Loucy (cell line): ENCODE data around the gene CUEDC1.

Source experiments
- H2AFZ ChIP-seq: fragments of 200-600 bp; sonication (generic); 2 replicates; pipeline ENCODE4 v1.6.0; 2016; ENCODE audit warnings: antibody characterized with exemption, mild to moderate bottlenecking, low read length, moderate library complexity
- H3F3A ChIP-seq: fragments of 200-600 bp; 2 replicates; pipeline ENCODE4 v1.6.0; 2016; ENCODE audit warnings: antibody characterized with exemption, low read depth, mild to moderate bottlenecking
- H3K27me3 ChIP-seq: fragments of 200-600 bp; sonication (generic); 2 replicates; pipeline ENCODE4 v1.6.1; 2014; ENCODE audit warnings: low read length, mild to moderate bottlenecking; ENCODE audit not compliant: insufficient read depth, poor library complexity, severe bottlenecking
- H3K36me3 ChIP-seq: fragments of 200-600 bp; sonication (generic); 2 replicates; pipeline ENCODE4 v1.6.1; 2016; ENCODE audit warnings: low read length; ENCODE audit not compliant: insufficient read depth
- H3K4me1 ChIP-seq: fragments of 200-600 bp; sonication (generic); 2 replicates; pipeline ENCODE4 v1.5.1; 2014; ENCODE audit warnings: low read length, mild to moderate bottlenecking; ENCODE audit not compliant: insufficient read depth, poor library complexity, severe bottlenecking
- H3K4me2 ChIP-seq: fragments of 200-600 bp; sonication (generic); 2 replicates; pipeline ENCODE4 v1.6.0; 2014; ENCODE audit warnings: antibody characterized with exemption, low read length, low read depth, mild to moderate bottlenecking; ENCODE audit not compliant: poor library complexity, severe bottlenecking
- H3K4me3 ChIP-seq: fragments of 200-600 bp; sonication (generic); 2 replicates; pipeline ENCODE4 v1.5.1; 2014; ENCODE audit warnings: low read length, mild to moderate bottlenecking, mixed read lengths; ENCODE audit not compliant: poor library complexity, severe bottlenecking
- H3K79me2 ChIP-seq: fragments of 200-600 bp; sonication (generic); 2 replicates; pipeline ENCODE4 v1.6.1; 2014; ENCODE audit warnings: low read length; ENCODE audit not compliant: insufficient read depth
- H3K9ac ChIP-seq: fragments of 200-600 bp; sonication (generic); 2 replicates; pipeline ENCODE4 v1.6.0; 2014; ENCODE audit warnings: mild to moderate bottlenecking, low read depth, low read length, moderate library complexity; ENCODE audit not compliant: poor library complexity, severe bottlenecking
- H3K9me2 ChIP-seq: fragments of 200-600 bp; sonication (generic); replicated peaks from 2 replicates; pipeline ENCODE4 v1.6.1; 2016; ENCODE audit warnings: low read depth, low read length, mixed read lengths
- H3K9me3 ChIP-seq: fragments of 200-600 bp; sonication (generic); 2 replicates; pipeline ENCODE4 v1.6.1; 2014; ENCODE audit warnings: mild to moderate bottlenecking, antibody characterized with exemption, low read length, low read depth; ENCODE audit not compliant: insufficient read depth
- H4K20me1 ChIP-seq: fragments of 200-600 bp; sonication (generic); 2 replicates; pipeline ENCODE4 v1.6.0; 2014; ENCODE audit warnings: antibody characterized with exemption, low read length, mild to moderate bottlenecking; ENCODE audit not compliant: insufficient read depth, poor library complexity, severe bottlenecking
- CTCF ChIP-seq: fragments of 200-600 bp; sonication (generic); conservative IDR thresholded peaks from 2 replicates; pipeline ENCODE4 v1.5.1; 2014; ENCODE audit warnings: mild to moderate bottlenecking, antibody characterized with exemption, low read length
- EZH2phosphoT487 ChIP-seq: fragments of 200-600 bp; IDR thresholded peaks from 2 replicates; pipeline ENCODE4 v1.6.1; 2018; ENCODE audit warnings: antibody characterized with exemption, mild to moderate bottlenecking, moderate library complexity, borderline replicate concordance

Gene CUEDC1

DNA sequence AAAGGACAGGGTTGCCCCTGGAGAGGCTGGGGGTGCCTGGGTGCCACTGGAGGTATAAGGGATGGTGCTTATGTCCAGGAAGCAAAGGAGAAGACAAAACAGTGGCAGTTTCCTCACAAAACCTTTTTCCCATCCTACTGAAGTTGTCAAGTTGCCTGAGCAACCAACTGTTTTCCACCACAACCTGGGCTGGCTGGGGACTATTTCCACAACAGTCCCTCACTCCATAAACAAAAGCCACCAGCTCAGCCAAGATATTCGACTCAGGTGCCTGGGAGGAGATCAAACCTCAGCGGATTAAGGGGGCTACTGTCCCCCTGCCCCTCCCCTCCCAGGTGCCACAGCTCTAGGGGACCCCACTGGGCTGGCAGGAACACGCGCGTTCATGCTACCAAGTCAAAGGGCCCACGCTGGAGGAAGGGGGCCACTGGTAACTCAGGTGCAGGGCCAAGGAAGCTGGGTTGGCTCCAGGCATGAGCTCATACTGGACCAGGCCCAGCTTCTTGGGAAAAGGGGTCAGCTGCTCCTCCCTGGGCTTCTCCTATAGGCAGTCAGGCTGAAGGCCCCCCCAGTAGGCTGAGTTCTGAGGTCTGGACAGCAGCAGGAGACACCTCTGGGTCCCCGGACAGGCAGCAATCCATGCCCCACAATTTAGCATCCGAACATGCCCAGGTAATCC, 59.7 kb downstream of the CUEDC1 start:
- H3F3A ChIP-seq = no peaks in the 10 kb centered on the region
- no peaks in the 10 kb centered on the region for H3K9me2 ChIP-seq
- no peaks in the 10 kb centered on the region for H3K27me3 ChIP-seq
- H3K9ac ChIP-seq = no peak overlapping the region
- H3K9me3 ChIP-seq = no peaks in the 10 kb centered on the region
- H3K4me2 ChIP-seq = no peak overlapping the region
- no peaks in the 10 kb centered on the region for H3K79me2 ChIP-seq
- TF ChIP-seq EZH2phosphoT487 (no peak), CTCF (no peak)
- no peaks in the 10 kb centered on the region for H3K36me3 ChIP-seq
- H4K20me1 ChIP-seq = no peaks in the 10 kb centered on the region
- H2AFZ ChIP-seq = no peak overlapping the region
- H3K4me1 ChIP-seq = peaks cover 25% of the 10 kb centered on the region
- H3K4me3 ChIP-seq = no peak overlapping the region

- H3F3A ChIP-seq = no peaks in the 10 kb centered on the region
- H3K27me3 ChIP-seq = no peaks in the 10 kb centered on the region
- H3K4me2 ChIP-seq = no peak overlapping the region
- no peaks in the 10 kb centered on the region for H3K79me2 ChIP-seq
- no peaks in the 10 kb centered on the region for H3K36me3 ChIP-seq
- H3K9me2 ChIP-seq = no peaks in the 10 kb centered on the region
- no peaks in the 10 kb centered on the region for H4K20me1 ChIP-seq
- TF ChIP-seq EZH2phosphoT487 = no peak
- no peak for TF ChIP-seq CTCF
- no peaks in the 10 kb centered on the region for H3K9me3 ChIP-seq
- no peak overlapping the region for H2AFZ ChIP-seq
- peaks cover 25% of the 10 kb centered on the region for H3K4me1 ChIP-seq
- H3K9ac ChIP-seq = no peak overlapping the region
- H3K4me3 ChIP-seq = no peak overlapping the region
Observed at GRCh38 chr17:57894848-57895247, 60.4 kb downstream of the CUEDC1 start.

- H3K27me3 ChIP-seq = no peaks in the 10 kb centered on the region
- H3K4me1 ChIP-seq = peaks cover 18% of the 10 kb centered on the region
- no peak overlapping the region for H2AFZ ChIP-seq
- H3F3A ChIP-seq = no peaks in the 10 kb centered on the region
- H3K4me2 ChIP-seq = no peak overlapping the region
- no peak overlapping the region for H3K9ac ChIP-seq
- H3K4me3 ChIP-seq = no peak overlapping the region
- H4K20me1 ChIP-seq = no peaks in the 10 kb centered on the region
- no peaks in the 10 kb centered on the region for H3K36me3 ChIP-seq
- H3K9me3 ChIP-seq = no peaks in the 10 kb centered on the region
- TF ChIP-seq CTCF = no peak
- TF ChIP-seq EZH2phosphoT487 = no peak
- H3K9me2 ChIP-seq = no peaks in the 10 kb centered on the region
- H3K79me2 ChIP-seq = no peaks in the 10 kb centered on the region
Observed at GRCh38 chr17:57892820-57893595, 62.2 kb downstream of the CUEDC1 start.
